GOT3 (cell line): Measurements from ENCODE around the gene SLC25A48.

Experiments
- DNase-seq: peaks from one replicate; lab custom pipeline; 2025; ENCODE audit warnings: mixed read lengths; lab: John Stamatoyannopoulos, UW

The SLC25A48 gene

GRCh38 chr5:135834639-135835529 is at the start of gene SLC25A48:
Gene SLC25A48, plus strand, starts transcription at chr5:135834663. Its CDS starts 185 bp downstream, at chr5:135834848.
- no peak for DNase-seq

- no peak for DNase-seq
Observed at GRCh38 chr5:135800656-135801055, 33.8 kb upstream of the SLC25A48 start.

DNA sequence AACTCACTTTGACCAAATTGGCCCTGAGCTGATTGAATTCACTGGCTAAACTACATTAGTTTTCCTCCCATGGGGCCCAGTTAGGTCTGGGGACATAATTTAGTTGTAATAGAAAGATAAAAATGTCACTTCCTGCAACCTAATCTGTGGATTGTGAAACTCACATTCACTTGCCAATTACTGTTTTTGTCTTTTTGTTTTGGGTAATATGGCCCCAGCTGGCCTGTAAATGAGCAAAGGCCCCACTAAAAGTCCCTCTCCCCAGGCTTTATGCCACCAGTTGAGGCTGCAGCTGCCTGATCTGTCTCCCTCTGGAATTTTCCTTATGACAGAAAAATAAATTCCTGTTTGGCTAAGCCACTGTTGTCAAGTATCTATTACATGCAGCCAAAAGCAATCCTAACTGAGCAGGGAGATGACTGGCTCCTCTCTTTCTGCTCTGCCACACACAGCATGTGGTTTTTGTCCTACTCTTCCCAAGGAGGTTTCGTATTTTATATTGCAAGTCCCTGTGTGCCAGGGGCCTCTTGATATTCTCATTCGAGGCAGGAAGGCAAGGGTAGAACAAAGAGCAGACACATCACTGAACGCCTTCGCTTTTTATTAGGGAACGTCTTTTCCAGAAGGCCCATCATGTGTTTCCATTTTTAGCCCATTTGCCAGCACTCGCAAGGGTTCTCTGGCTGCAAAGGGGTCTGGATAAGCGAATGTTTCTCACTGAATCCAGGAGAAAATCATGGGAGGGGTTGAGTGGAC is 24.1 kb upstream of the SLC25A48 start:
- no peak for DNase-seq

GRCh38 chr5:135811007-135811406 is 23.5 kb upstream of the SLC25A48 start:
- no peak for DNase-seq

DNA sequence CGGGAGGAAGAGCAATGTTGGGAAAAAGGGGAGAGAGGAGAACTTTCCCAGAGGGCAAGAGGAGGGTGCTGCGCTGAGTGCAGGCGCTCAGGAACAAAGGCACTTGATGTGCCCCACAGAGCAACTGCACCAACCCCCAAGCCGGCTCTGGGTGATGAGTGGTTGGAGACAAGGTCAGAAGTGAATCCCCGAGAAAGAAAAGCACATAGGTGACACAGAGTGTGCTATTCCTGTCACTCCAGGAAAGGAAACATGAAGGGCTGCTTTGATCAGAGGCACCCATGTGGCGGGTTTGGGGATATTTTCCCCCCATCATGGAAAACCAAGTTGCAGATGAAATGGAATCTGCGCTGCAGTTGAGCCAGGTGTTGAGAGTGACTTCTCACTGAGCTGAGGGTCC is 20.7 kb upstream of the SLC25A48 start:
- no peak for DNase-seq

- no peak for DNase-seq
Observed at GRCh38 chr5:135814316-135814715, 20.1 kb upstream of the SLC25A48 start.

GRCh38 chr5:135814812-135815211 is 19.7 kb upstream of the SLC25A48 start:
- DNase-seq: no peak

GRCh38 chr5:135821061-135821801 is 13.2 kb upstream of the SLC25A48 start:
- DNase-seq: no peak

GRCh38 chr5:135821802-135822201 is 12.7 kb upstream of the SLC25A48 start:
- no peak for DNase-seq

- no peak for DNase-seq
Observed at GRCh38 chr5:135822286-135822685, 12.2 kb upstream of the SLC25A48 start.

DNA sequence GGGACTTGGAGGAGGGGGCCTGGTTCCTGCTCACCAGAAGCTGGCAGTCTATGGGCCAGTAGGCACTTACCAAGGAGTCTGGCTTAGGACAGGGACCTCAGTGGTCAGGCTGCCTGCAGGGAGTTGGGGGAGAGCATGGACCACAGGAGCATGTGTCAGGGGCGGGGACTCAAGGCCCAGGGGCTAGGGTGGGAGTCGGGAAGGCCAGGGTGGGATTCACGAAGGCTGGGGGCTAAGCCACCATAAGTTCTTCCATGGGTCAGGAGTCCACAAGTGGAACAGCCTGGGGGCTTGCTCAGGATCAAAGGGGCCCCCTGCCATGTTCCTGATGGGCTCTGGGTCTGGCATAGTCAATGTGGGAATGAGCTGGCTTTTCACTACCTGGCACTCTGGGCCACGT is 11.5 kb upstream of the SLC25A48 start:
- DNase-seq: no peak

GRCh38 chr5:135823881-135824280 is 10.6 kb upstream of the SLC25A48 start:
- no peak for DNase-seq

DNA sequence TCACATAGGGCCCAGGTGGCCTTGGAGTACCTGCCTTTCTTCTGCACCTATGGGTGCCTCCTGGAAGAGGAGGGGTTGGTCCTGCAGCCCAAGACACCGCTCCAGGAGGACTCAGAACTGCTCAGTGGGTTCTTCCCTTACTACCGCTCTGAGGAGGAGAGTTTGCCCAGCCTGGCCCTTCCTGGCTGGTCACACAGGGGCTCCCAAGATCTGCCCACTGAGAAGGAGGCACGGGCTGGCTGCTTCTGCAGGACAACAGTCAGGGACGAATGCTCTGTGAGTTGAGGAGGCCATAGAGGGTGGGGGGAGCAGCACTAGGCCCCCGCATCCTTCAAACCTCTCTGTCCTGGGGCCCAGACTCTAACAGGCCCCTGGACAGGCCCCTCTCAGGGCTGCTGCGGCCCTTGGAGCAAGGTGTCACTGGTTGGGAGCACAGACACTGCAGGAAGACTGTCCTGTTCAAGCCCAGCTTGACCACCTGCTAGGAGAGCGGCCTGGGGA is 9.9 kb upstream of the SLC25A48 start:
- DNase-seq: no peak

DNA sequence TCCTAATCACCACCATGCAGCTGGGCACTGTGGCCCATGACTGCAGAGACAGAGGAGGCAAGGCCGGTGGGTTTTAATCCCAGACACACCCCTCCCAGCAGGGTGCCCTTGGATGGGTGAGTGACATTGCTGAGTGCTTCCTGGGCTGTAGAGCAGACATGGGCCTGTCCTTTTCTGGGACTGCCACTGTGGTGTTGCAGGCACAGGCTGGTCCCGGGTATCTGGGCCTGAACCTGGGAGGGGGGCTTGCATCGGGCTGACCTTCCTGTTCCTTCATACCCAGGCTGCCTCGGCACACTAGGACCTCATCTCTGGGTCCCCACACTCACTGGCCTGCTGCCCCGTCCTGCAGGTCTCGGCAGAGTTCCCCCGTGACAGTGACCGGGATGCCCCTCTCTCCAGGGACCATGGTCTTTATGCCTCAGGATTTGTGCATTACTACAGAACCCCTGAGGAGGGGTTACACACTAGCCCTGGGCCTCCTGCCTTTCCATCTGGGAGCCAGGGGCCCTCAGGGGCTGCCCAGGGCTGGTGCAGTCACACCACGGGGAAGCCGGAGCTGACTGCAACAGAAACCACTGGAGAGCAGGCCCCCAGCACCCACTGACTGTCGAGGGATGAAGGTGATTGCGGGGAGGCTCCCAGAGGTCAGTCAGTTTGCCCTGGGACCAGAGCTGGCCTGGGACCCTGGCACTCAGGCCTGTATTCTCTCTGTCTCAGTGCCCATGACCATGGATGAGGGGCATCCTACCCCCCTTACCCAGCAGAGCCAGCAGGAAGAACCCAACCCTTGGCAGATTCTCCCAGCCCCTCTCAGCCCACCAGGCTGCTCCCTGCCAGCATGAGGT is 8.9 kb upstream of the SLC25A48 start:
- no peak for DNase-seq

GRCh38 chr5:135826221-135826525 is 8.3 kb upstream of the SLC25A48 start:
- DNase-seq: no peak

DNA sequence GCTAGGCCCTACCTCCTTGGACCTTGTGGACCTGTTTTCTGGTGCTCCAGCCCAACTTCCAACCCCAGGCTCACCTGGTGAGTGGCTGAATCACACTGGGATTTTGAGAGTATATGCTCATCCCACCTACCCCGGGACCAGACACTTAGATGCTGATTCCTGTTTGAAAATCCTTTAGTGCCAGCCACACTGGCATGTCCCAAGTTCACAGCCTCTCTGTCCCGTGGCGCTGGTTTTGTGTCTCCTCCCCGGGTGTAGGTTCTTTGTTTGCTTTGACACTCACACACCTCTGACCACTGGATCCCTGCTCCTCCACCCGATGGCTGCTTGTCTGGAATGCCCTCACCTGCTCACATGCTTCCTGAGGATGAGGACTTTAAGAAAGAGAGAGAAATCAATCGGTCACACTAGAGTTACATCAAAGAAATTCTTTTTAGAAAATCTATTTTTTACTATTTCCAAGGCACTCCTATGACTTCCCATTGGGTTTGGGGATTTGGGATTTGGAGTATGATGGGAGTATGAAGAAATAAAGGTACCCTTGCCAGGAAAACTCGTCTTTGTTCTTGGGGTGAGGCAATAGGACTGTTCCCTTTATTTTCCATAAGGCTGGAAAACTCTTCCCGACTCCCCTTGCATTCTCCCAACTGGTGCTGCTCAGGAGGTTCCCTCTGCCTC is 7.3 kb upstream of the SLC25A48 start:
- DNase-seq: no peak

DNA sequence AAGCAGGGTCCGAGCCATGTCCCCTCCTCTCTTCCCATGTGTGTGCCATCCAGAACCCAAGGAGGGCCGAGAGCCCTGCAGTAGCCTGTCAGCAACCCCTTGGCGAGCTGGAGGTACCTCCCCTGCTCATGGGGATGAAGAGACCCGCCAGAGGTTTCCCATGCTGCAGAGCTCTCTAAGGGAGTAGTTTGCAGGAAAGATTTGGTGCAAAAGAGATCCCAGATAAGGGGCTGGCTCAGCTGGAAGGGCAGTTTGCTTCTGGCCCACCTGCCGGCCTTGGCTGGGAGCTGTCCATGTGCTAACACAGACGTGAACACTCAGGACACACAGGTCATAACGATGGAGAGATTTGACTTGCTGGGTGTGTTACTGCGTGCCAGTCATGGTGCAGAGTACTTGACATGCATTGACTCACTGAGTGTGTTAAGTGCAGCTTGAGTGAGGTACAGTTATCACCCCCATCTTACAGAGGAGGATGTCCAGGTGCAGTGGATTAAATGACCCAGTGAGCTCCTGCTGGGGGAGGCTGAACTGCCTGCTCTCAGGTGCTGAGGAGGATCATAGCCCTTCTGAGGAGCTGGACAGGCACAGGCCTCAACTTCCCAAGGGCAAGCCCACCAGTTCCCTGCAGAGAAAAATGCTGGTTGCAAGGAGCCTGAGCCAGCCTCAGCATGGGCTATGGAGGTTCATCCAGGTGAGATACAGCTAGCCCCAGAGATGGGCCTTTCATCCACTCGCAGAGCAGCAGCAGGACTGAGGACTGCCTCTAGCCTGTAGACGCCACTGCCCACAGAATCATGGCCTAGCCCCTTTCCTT is 6.3 kb upstream of the SLC25A48 start:
- DNase-seq: no peak

GRCh38 chr5:135828782-135829127 is 5.7 kb upstream of the SLC25A48 start:
- no peak for DNase-seq

GRCh38 chr5:135829179-135829578 is 5.3 kb upstream of the SLC25A48 start:
- DNase-seq: no peak
